NB4 (cell line): ENCODE results near the gene RRAD.

Source experiments
- DNase-seq: peaks from one replicate; pipeline ENCODE4 v3.0.0; 2010; ENCODE audit warnings: low read depth
- H3K4me3 ChIP-seq: one replicate; pipeline ENCODE4 v1.5.1; 2011; ENCODE audit warnings: mild to moderate bottlenecking, low read depth, low read length, moderate library complexity
- MYC ChIP-seq: IDR thresholded peaks from 2 replicates; pipeline ENCODE4 v1.6.1; 2011; ENCODE audit warnings: low read depth, low read length
- POLR2A ChIP-seq: IDR thresholded peaks from 2 replicates; pipeline ENCODE4 v1.6.1; 2011; ENCODE audit warnings: mild to moderate bottlenecking; ENCODE audit not compliant: insufficient read length; ENCODE audit errors: extremely low read depth
- TF ChIP-seq, protein P1 (sequence below): IDR thresholded peaks from 2 replicates; pipeline ENCODE4 v1.6.1; 2011; ENCODE audit warnings: low read depth, low read length
- TF ChIP-seq, protein P2 (sequence below): IDR thresholded peaks from one replicate; pipeline ENCODE4 v1.5.1; 2012; ENCODE audit warnings: low read depth, low read length

Gene RRAD

DNA sequence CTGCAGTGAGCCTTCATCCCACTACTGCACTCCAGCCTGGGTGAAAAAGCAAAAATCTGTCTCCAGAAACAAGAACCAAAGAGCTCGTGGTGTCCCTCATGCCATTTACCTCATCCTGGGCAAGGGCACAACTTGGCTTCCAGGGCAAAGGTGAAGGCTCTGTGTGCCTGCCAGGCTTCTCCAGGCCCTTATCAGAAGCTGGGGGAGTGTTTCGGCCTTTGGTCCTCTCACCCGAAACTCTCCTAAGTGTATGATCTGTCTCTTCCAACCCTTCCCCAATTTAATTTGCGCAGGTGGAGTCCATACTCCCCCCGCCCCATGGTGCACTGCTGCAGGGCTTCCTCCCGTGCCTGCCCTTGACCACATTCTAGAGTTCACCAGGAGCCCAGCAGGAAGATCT lies 11.1 kb upstream of the RRAD start:
- no peak for DNase-seq
- TF ChIP-seq, protein P1, sequence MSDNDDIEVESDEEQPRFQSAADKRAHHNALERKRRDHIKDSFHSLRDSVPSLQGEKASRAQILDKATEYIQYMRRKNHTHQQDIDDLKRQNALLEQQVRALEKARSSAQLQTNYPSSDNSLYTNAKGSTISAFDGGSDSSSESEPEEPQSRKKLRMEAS = no peak
- no peak for TF ChIP-seq MYC
- TF ChIP-seq, protein P2, sequence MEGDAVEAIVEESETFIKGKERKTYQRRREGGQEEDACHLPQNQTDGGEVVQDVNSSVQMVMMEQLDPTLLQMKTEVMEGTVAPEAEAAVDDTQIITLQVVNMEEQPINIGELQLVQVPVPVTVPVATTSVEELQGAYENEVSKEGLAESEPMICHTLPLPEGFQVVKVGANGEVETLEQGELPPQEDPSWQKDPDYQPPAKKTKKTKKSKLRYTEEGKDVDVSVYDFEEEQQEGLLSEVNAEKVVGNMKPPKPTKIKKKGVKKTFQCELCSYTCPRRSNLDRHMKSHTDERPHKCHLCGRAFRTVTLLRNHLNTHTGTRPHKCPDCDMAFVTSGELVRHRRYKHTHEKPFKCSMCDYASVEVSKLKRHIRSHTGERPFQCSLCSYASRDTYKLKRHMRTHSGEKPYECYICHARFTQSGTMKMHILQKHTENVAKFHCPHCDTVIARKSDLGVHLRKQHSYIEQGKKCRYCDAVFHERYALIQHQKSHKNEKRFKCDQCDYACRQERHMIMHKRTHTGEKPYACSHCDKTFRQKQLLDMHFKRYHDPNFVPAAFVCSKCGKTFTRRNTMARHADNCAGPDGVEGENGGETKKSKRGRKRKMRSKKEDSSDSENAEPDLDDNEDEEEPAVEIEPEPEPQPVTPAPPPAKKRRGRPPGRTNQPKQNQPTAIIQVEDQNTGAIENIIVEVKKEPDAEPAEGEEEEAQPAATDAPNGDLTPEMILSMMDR = no peak
- H3K4me3 ChIP-seq = no peak overlapping the region

DNA sequence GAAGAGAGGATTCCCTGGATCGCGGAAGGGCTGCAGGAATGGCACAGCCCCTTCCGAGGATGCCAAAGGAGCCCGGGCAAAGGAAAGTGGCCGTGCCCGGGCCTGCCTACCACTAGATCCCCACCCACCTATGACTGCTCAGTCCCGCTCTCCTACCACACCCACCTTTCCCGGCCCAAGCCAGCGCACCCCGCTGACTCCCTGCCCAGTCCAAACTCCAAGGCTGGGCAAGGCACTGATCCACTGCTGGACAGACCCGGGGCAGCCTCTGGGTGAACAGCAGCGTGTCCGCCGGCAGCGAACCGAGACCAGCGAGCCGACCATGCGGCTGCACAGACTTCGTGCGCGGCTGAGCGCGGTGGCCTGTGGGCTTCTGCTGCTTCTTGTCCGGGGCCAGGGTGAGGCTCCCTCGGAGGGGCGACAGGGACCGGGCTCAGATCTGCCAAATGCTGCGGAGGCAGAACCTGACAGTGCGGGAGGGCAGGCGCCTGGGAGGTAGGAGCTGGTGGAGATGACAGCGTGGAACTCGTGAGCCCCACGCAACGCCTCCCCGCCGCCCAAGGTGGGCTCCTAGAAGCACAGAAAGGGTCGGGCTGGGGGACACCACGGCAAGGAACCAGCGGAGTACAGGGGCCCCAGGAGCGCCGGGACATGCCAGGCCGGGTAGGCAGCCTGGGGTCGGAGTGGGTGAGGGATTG lies 10.1 kb upstream of the RRAD start, which contains the start of gene CES2:
Gene CES2 (plus strand): TSS at position 203 of the 698 bp plus-strand sequence. CDS start 120 bp downstream, at position 323.
- TF ChIP-seq, protein P1 = no peak
- TF ChIP-seq POLR2A = no peak
- TF ChIP-seq, protein P2 = no peak
- TF ChIP-seq MYC = no peak
- no peak for DNase-seq
- peak within 1 kb of the TSS; percentile 84 for H3K4me3 ChIP-seq

DNA sequence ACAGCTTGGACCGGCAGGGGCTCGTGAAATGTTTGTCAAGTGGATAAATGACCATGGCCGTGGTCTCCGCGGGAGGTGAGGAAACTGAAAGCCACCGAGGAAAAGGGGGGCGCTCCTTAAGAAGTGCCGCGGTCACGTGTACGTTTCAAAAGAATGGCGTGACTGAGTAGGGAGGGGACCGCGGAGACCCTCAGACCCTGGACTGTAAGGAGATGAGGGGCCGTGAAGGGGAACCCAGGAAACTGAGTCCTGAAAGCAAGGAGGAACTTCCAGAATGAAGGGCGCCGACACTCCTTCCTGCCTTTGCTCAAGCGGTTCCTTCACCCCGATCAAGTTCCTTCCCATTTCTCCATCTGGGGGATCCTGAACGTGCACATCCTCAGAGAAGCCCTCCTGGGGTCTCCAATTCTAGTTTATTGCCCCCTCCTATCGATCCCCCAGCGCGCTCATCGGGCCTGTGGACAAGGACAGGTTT lies 9.5 kb upstream of the RRAD start:
- H3K4me3 ChIP-seq = peak overlapping the region; percentile 84
- peak; percentile 41 for DNase-seq

DNA sequence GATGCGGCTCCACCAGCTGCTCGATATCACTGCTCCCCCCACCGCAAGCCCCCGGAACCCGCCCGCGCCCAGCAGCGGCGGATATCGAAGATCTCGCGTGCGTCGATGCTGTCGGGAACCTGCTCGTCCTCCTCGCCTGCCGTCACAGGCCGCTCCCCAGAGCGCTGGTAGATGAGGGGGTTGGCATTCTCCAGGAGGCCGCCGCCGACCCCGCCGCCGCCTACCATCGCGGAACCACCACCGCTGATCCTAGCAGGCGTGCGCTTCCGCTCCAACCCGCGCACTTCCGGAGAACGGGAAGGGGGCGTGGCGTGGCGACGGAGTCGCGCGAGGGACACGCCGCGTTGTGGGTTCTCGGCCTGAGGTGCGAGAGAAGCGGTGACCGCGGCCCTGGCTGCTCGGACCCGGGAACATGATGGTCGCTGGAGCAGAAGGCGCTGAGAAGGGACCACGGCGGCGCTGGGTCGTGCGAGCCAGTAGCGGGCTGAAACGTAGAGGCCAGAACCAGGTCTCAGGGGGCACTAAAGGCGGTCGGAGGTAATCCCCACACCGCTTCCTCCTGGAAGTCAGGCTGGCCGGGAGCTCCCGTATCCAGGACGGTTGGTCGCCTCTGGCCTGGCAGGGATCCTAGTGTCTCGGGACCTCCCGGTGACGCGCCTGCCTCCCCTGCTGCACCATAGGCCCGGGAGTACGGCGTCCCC lies 9.0 kb upstream of the RRAD start, which contains the start of gene CIAO2B:
Gene CIAO2B (minus strand): TSS at position 265 of the 701 bp plus-strand sequence. CDS start 38 bp downstream, at position 227.
- peak; percentile 24; the same call in 1 of the 2 replicates for TF ChIP-seq MYC
- peak; percentile 82 for TF ChIP-seq POLR2A
- TF ChIP-seq, protein P1 = peak; percentile 65
- TF ChIP-seq, protein P2 = no peak
- peak; percentile 91 for DNase-seq
- peak within 1 kb of the TSS; percentile 84 for H3K4me3 ChIP-seq

DNA sequence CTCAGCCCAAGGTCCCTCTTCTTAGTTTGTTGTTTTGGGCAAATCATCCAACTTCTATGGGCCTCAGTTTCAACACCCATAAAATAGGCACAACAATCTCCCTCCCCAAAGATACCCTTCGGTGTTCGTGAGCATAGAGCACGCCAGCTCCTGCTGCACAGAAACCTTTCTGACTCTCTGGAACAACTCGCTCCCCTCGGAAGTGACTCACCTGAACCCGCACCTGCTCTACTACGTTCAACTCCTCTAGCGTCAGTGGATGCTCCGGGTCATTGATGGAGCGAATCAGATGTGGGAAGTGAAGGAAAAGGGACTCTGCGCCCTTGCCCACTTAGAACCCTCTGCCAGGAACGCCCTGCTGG lies 8.4 kb upstream of the RRAD start:
- peak overlapping the region; percentile 84 for H3K4me3 ChIP-seq
- TF ChIP-seq, protein P1 = no peak
- TF ChIP-seq POLR2A (no peak), MYC (no peak)
- TF ChIP-seq, protein P2 = no peak
- DNase-seq = no peak

DNA sequence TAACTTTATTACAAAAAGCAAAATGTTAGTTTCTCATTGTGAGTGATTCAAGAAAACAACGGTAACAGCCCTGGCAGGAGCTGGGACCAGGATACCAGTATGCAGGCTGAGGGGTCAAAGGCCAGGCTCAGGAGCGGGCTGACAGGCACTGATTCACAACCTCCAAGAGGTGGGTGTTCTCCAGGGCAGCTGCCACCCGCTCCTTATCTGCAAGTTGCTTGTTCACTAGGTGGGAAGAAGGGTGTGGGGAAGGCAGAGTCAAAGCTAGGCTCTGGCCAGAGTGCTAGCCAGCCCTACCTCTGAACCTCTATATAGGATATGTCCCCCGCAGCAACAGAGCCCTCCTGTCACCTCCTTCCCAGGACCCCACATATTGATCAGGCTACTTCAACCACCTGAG lies 6.7 kb upstream of the RRAD start:
- TF ChIP-seq, protein P2 = no peak
- TF ChIP-seq MYC (no peak), POLR2A (no peak)
- TF ChIP-seq, protein P1 = no peak
- H3K4me3 ChIP-seq = no peak overlapping the region

More for the DNA sequence above, 6.7 kb upstream of the RRAD start:
- DNase-seq = no peak
